Keratinocyte (primary cell): ENCODE results near the gene DPH5. TPM values are rescaled to one million over a fixed set of nuclear protein-coding genes. Genes with fewer than 3 reads are reported as not detected.

ENCODE experiments used
- DNase-seq: peaks from one replicate; pipeline ENCODE4 v3.0.0-alpha.2; 2011; ENCODE audit warnings: low read depth, missing footprints, low spot score
- FAIRE-seq: peaks from 2 replicates; lab custom pipeline; 2011; peaks lifted over from hg19 to GRCh38; lab: Jason Lieb, UNC
- H2AFZ ChIP-seq: 2 replicates; pipeline ENCODE4 v1.6.0; 2012; ENCODE audit warnings: low read length, control low read depth, inconsistent platforms; ENCODE audit not compliant: control insufficient read depth
- H3K27ac ChIP-seq: 2 replicates; pipeline ENCODE4 v1.5.1; 2011; ENCODE audit warnings: low read length; ENCODE audit not compliant: control insufficient read depth, insufficient read depth
- H3K27me3 ChIP-seq: 3 replicates; pipeline ENCODE4 v1.6.0; 2011; ENCODE audit warnings: low read length; ENCODE audit not compliant: control insufficient read depth, insufficient read depth; ENCODE audit errors: extremely low read depth
- H3K36me3 ChIP-seq, 2 experiments: 2 replicates in 1 of 2; 3 replicates in 1 of 2; pipeline ENCODE4 v1.5.1; 2011; ENCODE audit warnings: low read length in 2 of 2, mild to moderate bottlenecking in 1 of 2; ENCODE audit not compliant: control insufficient read depth in 2 of 2, insufficient read depth in 2 of 2; ENCODE audit errors: extremely low read depth in 1 of 2
- H3K4me1 ChIP-seq: 3 replicates; pipeline ENCODE4 v1.5.1; 2011; ENCODE audit warnings: low read length; ENCODE audit not compliant: control insufficient read depth, insufficient read depth; ENCODE audit errors: extremely low read depth
- H3K4me2 ChIP-seq: 3 replicates; pipeline ENCODE4 v1.6.0; 2011; ENCODE audit warnings: low read depth, low read length; ENCODE audit not compliant: control insufficient read depth, insufficient read depth; ENCODE audit errors: extremely low read depth
- H3K4me3 ChIP-seq, 3 experiments: fragments of 200-600 bp in 1 of 3; sonication (generic) in 1 of 3; 2 replicates in 2 of 3; 3 replicates in 1 of 3; pipeline ENCODE4 v1.5.1; 2011 to 2016; ENCODE audit warnings: low read length in 3 of 3, mild to moderate bottlenecking in 3 of 3, control low read depth in 2 of 3, inconsistent platforms in 1 of 3, low read depth in 1 of 3, mixed read lengths in 1 of 3, mixed run types in 1 of 3, moderate library complexity in 1 of 3; ENCODE audit not compliant: control insufficient read depth in 2 of 3, insufficient read depth in 2 of 3; ENCODE audit errors: extremely low read depth in 1 of 3
- H3K79me2 ChIP-seq: 2 replicates; pipeline ENCODE4 v1.6.0; 2012; ENCODE audit warnings: low read length; ENCODE audit not compliant: control insufficient read depth, insufficient read depth
- H3K9ac ChIP-seq: 3 replicates; pipeline ENCODE4 v1.6.0; 2011; ENCODE audit warnings: low read length; ENCODE audit not compliant: control insufficient read depth, insufficient read depth; ENCODE audit errors: extremely low read depth
- H3K9me1 ChIP-seq: 3 replicates; pipeline ENCODE4 v1.6.0; 2011; ENCODE audit warnings: low read length; ENCODE audit not compliant: control insufficient read depth, insufficient read depth; ENCODE audit errors: extremely low read depth
- H3K9me3 ChIP-seq: 2 replicates; pipeline ENCODE4 v1.5.1; 2012; ENCODE audit warnings: low read depth, low read length; ENCODE audit not compliant: control insufficient read depth
- H4K20me1 ChIP-seq: 3 replicates; pipeline ENCODE4 v1.6.0; 2011; ENCODE audit warnings: low read length; ENCODE audit not compliant: control insufficient read depth, insufficient read depth; ENCODE audit errors: extremely low read depth
- EZH2 ChIP-seq: IDR thresholded peaks from one replicate; pipeline ENCODE4 v1.6.1; 2012; ENCODE audit warnings: inconsistent platforms, mild to moderate bottlenecking, low read length, moderate library complexity
- dilution Hi-C: fragments of 300-500 bp; cut with MboI; formaldehyde crosslinking; loops from one replicate; pipeline ENCODE4 v1.7.0; 2020; ENCODE audit warnings: low sequenced_read_pairs; ENCODE audit not compliant: extremely low pct_ligation_motif_present
- polyA plus RNA-seq, 5 experiments: library from polyadenylated mRNA; depleted of rRNA in 3 of 5; stranded (reverse) in 3 of 5; stranded (forward) in 1 of 5; unstranded in 1 of 5; fragments of >200 nt; gene quantifications; 1 replicate in 1 of 5; 2 replicates in 3 of 5; 3 replicates in 1 of 5; pipeline versions ENCODE4 v1.2.1 to v1.2.3, GENCODE V29; 2011 to 2012; ENCODE audit warnings: missing spikeins in 2 of 5, low read depth in 1 of 5, low replicate concordance in 1 of 5
- TF ChIP-seq, protein P1 (sequence below), 3 experiments: IDR thresholded peaks in 1 of 3; conservative IDR thresholded peaks in 1 of 3; optimal IDR thresholded peaks in 1 of 3; 2 replicates in 2 of 3; 3 replicates in 1 of 3; pipeline versions ENCODE3 to v1.5.1; 2011; ENCODE audit warnings: low read length in 3 of 3, mild to moderate bottlenecking in 3 of 3, moderate library complexity in 2 of 3, control low read depth in 1 of 3, inconsistent platforms in 1 of 3; ENCODE audit not compliant: insufficient read depth in 2 of 3; ENCODE audit errors: extremely low read depth in 1 of 3

Gene DPH5
- polyA plus RNA-seq, 1 donor (not counting 4 experiments of a cell fraction or from before 2014, with no cell fraction given), result 98.0 TPM

DNA sequence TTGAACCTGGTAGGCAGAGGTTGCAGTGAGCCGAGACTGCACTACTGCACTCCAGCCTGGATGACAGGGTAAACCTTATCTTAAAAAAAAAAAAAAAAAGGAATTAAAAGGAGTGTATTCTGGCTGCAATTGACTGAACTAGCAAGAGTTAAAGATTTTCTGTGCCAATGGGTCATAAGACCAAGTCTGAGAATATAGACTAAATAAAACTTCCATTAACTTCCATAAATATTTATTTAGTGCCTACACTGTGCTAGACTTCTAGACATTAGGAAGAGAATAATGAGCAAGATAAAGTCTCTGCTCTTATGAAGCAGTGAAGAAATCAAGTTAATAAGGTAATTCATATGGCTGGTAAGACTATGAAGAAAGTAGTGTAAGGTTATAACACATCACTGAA, 27.2 kb downstream of the DPH5 start:
- Histone ChIP-seq H3K9me3 (no peaks in the 10 kb centered on the region), H3K79me2 (no peaks in the 10 kb centered on the region), H3K27ac (no peak overlapping the region), H3K9me1 (no peaks in the 10 kb centered on the region), H3K9ac (no peak overlapping the region), H3K36me3 (peaks cover 8 to 10% of the 10 kb centered on the region in 2 experiments), H3K27me3 (no peaks in the 10 kb centered on the region), H3K4me2 (no peak overlapping the region), H3K4me1 (peaks cover 10% of the 10 kb centered on the region), H2AFZ (no peak overlapping the region), H4K20me1 (no peaks in the 10 kb centered on the region), H3K4me3 (no peak overlapping the region)
- FAIRE-seq, result no peak
- no peak for TF ChIP-seq EZH2
- TF ChIP-seq, protein P1, sequence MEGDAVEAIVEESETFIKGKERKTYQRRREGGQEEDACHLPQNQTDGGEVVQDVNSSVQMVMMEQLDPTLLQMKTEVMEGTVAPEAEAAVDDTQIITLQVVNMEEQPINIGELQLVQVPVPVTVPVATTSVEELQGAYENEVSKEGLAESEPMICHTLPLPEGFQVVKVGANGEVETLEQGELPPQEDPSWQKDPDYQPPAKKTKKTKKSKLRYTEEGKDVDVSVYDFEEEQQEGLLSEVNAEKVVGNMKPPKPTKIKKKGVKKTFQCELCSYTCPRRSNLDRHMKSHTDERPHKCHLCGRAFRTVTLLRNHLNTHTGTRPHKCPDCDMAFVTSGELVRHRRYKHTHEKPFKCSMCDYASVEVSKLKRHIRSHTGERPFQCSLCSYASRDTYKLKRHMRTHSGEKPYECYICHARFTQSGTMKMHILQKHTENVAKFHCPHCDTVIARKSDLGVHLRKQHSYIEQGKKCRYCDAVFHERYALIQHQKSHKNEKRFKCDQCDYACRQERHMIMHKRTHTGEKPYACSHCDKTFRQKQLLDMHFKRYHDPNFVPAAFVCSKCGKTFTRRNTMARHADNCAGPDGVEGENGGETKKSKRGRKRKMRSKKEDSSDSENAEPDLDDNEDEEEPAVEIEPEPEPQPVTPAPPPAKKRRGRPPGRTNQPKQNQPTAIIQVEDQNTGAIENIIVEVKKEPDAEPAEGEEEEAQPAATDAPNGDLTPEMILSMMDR (optimal IDR thresholded peaks at IDR 0.05 in 1 of 3, IDR thresholded peaks at IDR 0.05 in 1 of 3, conservative IDR thresholded peaks at IDR 0.05 in 1 of 3; ENCODE audit: extremely low read depth in 1 of 3, insufficient read depth in 2 of 3, low read length in 3 of 3), result no peak
- dilution Hi-C loops, result no loop called here
- DNase-seq, result no peak

DNA sequence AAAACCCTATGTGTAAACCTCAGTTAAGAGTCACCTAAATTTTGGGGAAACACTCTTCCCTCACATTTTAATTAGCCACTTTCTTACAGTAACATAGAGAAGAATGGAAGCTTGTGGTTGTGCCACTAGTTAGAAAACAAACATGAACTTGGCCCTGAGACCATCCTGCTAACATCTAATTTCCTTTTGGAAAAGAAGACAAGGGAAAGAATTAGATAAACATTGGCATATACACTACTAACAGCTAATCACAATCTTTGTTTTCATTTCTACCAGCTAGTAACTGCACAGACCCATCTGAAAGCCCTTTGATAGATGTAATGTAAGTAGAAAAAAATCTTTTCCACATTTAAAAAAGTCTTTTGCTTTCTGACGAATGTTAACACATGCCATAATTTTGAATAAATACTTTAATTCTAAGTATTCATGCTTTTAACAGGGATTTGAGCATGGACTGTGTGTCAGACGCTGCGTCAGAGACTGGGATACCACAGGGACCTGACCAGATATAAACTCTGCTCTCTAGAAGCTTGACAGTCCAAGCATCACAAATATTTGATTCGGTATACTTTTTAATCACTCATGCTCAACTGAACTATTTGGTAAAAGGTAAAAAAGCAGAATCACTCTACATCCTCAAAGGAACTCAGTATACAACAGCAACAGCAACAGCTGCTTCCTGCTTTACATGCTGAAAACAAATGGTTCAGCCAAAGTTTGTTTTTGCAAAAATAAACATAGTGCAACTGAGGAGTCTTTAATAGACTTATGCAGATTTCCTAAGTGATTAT, 30.2 kb downstream of the DPH5 start:
- Histone ChIP-seq H3K9me3 (no peaks in the 10 kb centered on the region), H3K9ac (no peak overlapping the region), H3K4me1 (no peaks in the 10 kb centered on the region), H3K9me1 (no peaks in the 10 kb centered on the region), H4K20me1 (no peaks in the 10 kb centered on the region), H3K27ac (no peak overlapping the region), H3K4me2 (no peak overlapping the region), H3K4me3 (no peak overlapping the region), H2AFZ (no peak overlapping the region), H3K79me2 (no peaks in the 10 kb centered on the region), H3K36me3 (peaks cover 2 to 5% of the 10 kb centered on the region in 2 experiments), H3K27me3 (no peaks in the 10 kb centered on the region)
- TF ChIP-seq, protein P1 (optimal IDR thresholded peaks at IDR 0.05 in 1 of 3, IDR thresholded peaks at IDR 0.05 in 1 of 3, conservative IDR thresholded peaks at IDR 0.05 in 1 of 3; ENCODE audit: extremely low read depth in 1 of 3, insufficient read depth in 2 of 3, low read length in 3 of 3), result no peak
- TF ChIP-seq EZH2, result no peak
- FAIRE-seq (no peak), DNase-seq (no peak)
- dilution Hi-C loops, result no loop called here
